Keratinocyte (primary cell): ENCODE measurements around the gene ALPI.
"Not testable (repeated sequence)": the region's sequence is repeated elsewhere in the genome, so short reads cannot be mapped to it uniquely, and the experiment has no call there.

Experiments used
- EZH2 ChIP-seq: IDR thresholded peaks from one replicate; pipeline ENCODE4 v1.6.1; 2012; ENCODE audit warnings: inconsistent platforms, mild to moderate bottlenecking, low read length, moderate library complexity
- TF ChIP-seq, protein P1 (sequence below), 3 experiments: IDR thresholded peaks in 1 of 3; conservative IDR thresholded peaks in 1 of 3; optimal IDR thresholded peaks in 1 of 3; 2 replicates in 2 of 3; 3 replicates in 1 of 3; pipeline versions ENCODE3 to v1.5.1; 2011; ENCODE audit warnings: low read length in 3 of 3, mild to moderate bottlenecking in 3 of 3, moderate library complexity in 2 of 3, control low read depth in 1 of 3, inconsistent platforms in 1 of 3; ENCODE audit not compliant: insufficient read depth in 2 of 3; ENCODE audit errors: extremely low read depth in 1 of 3

DNA sequence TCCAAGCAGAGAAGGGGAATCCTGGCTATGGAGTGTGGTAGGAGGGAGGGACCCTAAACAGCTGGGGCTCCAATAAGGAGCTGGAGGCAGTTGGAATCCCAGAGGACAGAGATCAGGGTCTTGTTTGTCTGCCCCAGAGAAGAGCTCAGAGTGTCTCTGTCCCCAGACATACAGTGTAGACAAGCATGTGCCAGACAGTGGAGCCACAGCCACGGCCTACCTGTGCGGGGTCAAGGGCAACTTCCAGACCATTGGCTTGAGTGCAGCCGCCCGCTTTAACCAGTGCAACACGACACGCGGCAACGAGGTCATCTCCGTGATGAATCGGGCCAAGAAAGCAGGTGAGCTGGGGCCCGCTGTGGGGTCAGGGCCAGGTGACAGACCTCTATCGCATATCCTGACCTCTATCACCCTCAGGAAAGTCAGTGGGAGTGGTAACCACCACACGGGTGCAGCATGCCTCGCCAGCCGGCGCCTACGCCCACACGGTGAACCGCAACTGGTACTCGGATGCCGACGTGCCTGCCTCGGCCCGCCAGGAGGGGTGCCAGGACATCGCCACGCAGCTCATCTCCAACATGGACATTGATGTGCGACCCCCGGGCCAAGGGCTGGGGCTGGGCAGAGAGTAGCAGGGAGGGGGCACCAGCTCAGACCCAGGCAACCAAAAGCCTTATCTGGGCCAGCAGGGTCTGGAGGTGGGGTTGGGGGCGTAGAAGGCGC, 48.4 kb upstream of the ALPI start:
- TF ChIP-seq, protein P1, sequence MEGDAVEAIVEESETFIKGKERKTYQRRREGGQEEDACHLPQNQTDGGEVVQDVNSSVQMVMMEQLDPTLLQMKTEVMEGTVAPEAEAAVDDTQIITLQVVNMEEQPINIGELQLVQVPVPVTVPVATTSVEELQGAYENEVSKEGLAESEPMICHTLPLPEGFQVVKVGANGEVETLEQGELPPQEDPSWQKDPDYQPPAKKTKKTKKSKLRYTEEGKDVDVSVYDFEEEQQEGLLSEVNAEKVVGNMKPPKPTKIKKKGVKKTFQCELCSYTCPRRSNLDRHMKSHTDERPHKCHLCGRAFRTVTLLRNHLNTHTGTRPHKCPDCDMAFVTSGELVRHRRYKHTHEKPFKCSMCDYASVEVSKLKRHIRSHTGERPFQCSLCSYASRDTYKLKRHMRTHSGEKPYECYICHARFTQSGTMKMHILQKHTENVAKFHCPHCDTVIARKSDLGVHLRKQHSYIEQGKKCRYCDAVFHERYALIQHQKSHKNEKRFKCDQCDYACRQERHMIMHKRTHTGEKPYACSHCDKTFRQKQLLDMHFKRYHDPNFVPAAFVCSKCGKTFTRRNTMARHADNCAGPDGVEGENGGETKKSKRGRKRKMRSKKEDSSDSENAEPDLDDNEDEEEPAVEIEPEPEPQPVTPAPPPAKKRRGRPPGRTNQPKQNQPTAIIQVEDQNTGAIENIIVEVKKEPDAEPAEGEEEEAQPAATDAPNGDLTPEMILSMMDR (optimal IDR thresholded peaks at IDR 0.05 in 1 of 3, IDR thresholded peaks at IDR 0.05 in 1 of 3, conservative IDR thresholded peaks at IDR 0.05 in 1 of 3; ENCODE audit: extremely low read depth in 1 of 3, insufficient read depth in 2 of 3, low read length in 3 of 3): not testable (repeated sequence)
- TF ChIP-seq EZH2: not testable (repeated sequence)
